ENCODE results near the gene LRFN4. TPM values are rescaled to one million over a fixed set of nuclear protein-coding genes. Genes with fewer than 3 reads are reported as not detected.

Gene LRFN4
- total and polyA plus RNA-seq, 2 of the 8 experiments (the other 6 are each of a cell fraction or from before 2014, with no cell fraction given): 49.8 to 64.3 TPM

- WGBS, 2 experiments (ENCODE audit: extremely low coverage in 1 of 2, insufficient coverage in 1 of 2, insufficient read length in 1 of 2, insufficient replicate concordance in 2 of 2, low coverage in 1 of 2, low lambda C conversion rate in 2 of 2, missing lambda C conversion rate in 1 of 2): 95% methylated on average over 16 of the region's 16 CpGs; no CpG with 5 or more reads in 1 of the 2 experiments
- H2BK12ac ChIP-seq (ENCODE audit: low read depth, low read length): no peak overlapping the region
- no peak for DNase-seq (ENCODE audit: low read depth in 1 of 2, low spot score in 2 of 2)
- CTCF ChIA-PET (ENCODE audit: partially characterized antibody): interaction anchor here (1.0 to 13.8 kb wide), 8 partner anchors 9 to 151 kb away, joined by 3 to 199 read pairs (median 4); partner anchors contain the start of gene RCE1
- no peak overlapping the region for H3K56ac ChIP-seq (replicated peaks; ENCODE audit: insufficient read length, low read depth, low read length)
- FAIRE-seq: no peak
- H4K8ac ChIP-seq (ENCODE audit: extremely low read depth, insufficient read depth, low read length): 0 out of 2 replicates have a peak overlapping the region, but pooled peaks have one; percentile 5
- no peak overlapping the region for H3K4ac ChIP-seq (replicated peaks; ENCODE audit: insufficient read length, low read depth, low read length)
- peaks cover 0 to 2% of the 10 kb centered on the region in 2 experiments for H4K20me1 ChIP-seq (replicated peaks in 1 of 2; ENCODE audit: control insufficient read depth in 1 of 2, insufficient read depth in 2 of 2, low read length in 2 of 2)
- no peak overlapping the region for H3K4me3 ChIP-seq (ENCODE audit: extremely low read depth in 1 of 4, insufficient read depth in 2 of 4, low read depth in 3 of 4, low read length in 4 of 4)
- no peak overlapping the region for H4K5ac ChIP-seq (ENCODE audit: insufficient read length, low read depth, low read length)
- H3K4me1 ChIP-seq (replicated peaks in 1 of 4; ENCODE audit: control insufficient read depth in 3 of 4, insufficient read depth in 4 of 4, low read length in 3 of 4): peaks cover 0 to 12% (median 2%) of the 10 kb centered on the region in 4 experiments; a peak in 5 of 7 replicates
- H2AFZ ChIP-seq (ENCODE audit: low read length): no peak overlapping the region
- H3K18ac ChIP-seq (ENCODE audit: extremely low read depth, low read length): no peak overlapping the region
- no peak overlapping the region for H2BK15ac ChIP-seq (ENCODE audit: low read length)
- H3K14ac ChIP-seq (ENCODE audit: insufficient read length): no peak overlapping the region
- H3K23me2 ChIP-seq (ENCODE audit: low read depth, low read length): no peaks in the 10 kb centered on the region
- H2BK20ac ChIP-seq (ENCODE audit: low read length): no peak overlapping the region
- H2BK5ac ChIP-seq (ENCODE audit: low read depth, low read length): no peak overlapping the region
- POLR2A ChIA-PET (ENCODE audit: partially characterized antibody): interaction anchor here (0.9 kb wide), 1 partner anchor 87 kb away, joined by 3 read pairs; no protein-coding TSS in a partner anchor
- no peak overlapping the region for H3K9ac ChIP-seq (replicated peaks in 1 of 4; ENCODE audit: extremely low read depth in 1 of 4, low read depth in 3 of 4, low read length in 3 of 4)
- no peak overlapping the region for H2AK5ac ChIP-seq (ENCODE audit: low read depth, low read length)
- H3K4me2 ChIP-seq (ENCODE audit: insufficient read depth in 1 of 2, low read depth in 2 of 2, low read length in 2 of 2): no peak overlapping the region
- H3K79me1 ChIP-seq (ENCODE audit: low read depth, low read length): no peaks in the 10 kb centered on the region
- H2BK120ac ChIP-seq (replicated peaks; ENCODE audit: low read depth, low read length): no peak overlapping the region
- no peak overlapping the region for H3K27ac ChIP-seq (ENCODE audit: low read depth, low read length)
- no peak overlapping the region for H3K23ac ChIP-seq (ENCODE audit: insufficient read length)
- no peaks in the 10 kb centered on the region for H3K9me3 ChIP-seq (ENCODE audit: insufficient read depth in 2 of 2, low read depth in 1 of 2, low read length in 1 of 2)
- H3K27me3 ChIP-seq (replicated peaks in 1 of 4; ENCODE audit: control insufficient read depth in 3 of 4, extremely low read depth in 1 of 4, insufficient read depth in 3 of 4, low read length in 3 of 4): no peaks in the 10 kb centered on the region
- no peaks in the 10 kb centered on the region for H3K79me2 ChIP-seq (ENCODE audit: control insufficient read depth in 1 of 2, insufficient read depth in 2 of 2, low read length in 2 of 2)
- H4K91ac ChIP-seq (replicated peaks; ENCODE audit: insufficient read length, low read length): no peak overlapping the region
- 0 out of 8 replicates have a peak, but pooled peaks cover 0 to 2% (median 0%) of the 10 kb centered on the region in 4 experiments for H3K36me3 ChIP-seq (ENCODE audit: control insufficient read depth in 2 of 4, insufficient read depth in 4 of 4, low read length in 3 of 4)
- TF ChIP-seq POLR2A (IDR thresholded peaks at IDR 0.05; ENCODE audit: control extremely low read depth in 1 of 2, low read depth in 2 of 2, low read length in 2 of 2) (no peak), MAFK (IDR thresholded peaks at IDR 0.05; ENCODE audit: low read depth, low read length) (no peak), SRF (IDR thresholded peaks at IDR 0.05; ENCODE audit: low read depth, low read length) (no peak), ATF3 (IDR thresholded peaks at IDR 0.05; ENCODE audit: insufficient read depth, low read depth, low read length) (no peak), CHD2 (IDR thresholded peaks at IDR 0.05; ENCODE audit: low read length) (no peak), PHF8 (conservative IDR thresholded peaks at IDR 0.05; ENCODE audit: low read depth, low read length) (no peak), TAF1 (IDR thresholded peaks at IDR 0.05; ENCODE audit: low read depth, low read length) (no peak), SUZ12 (IDR thresholded peaks at IDR 0.05; ENCODE audit: low read length) (no peak), TBP (IDR thresholded peaks at IDR 0.05; ENCODE audit: low read depth, low read length) (no peak), EP300 (IDR thresholded peaks at IDR 0.05; ENCODE audit: borderline replicate concordance in 1 of 2, low read depth in 2 of 2, low read length in 2 of 2) (no peak), NANOG (IDR thresholded peaks at IDR 0.05; ENCODE audit: insufficient read depth, low read depth, low read length, poor library complexity, severe bottlenecking) (no peak)
- TF ChIP-seq, protein P1, sequence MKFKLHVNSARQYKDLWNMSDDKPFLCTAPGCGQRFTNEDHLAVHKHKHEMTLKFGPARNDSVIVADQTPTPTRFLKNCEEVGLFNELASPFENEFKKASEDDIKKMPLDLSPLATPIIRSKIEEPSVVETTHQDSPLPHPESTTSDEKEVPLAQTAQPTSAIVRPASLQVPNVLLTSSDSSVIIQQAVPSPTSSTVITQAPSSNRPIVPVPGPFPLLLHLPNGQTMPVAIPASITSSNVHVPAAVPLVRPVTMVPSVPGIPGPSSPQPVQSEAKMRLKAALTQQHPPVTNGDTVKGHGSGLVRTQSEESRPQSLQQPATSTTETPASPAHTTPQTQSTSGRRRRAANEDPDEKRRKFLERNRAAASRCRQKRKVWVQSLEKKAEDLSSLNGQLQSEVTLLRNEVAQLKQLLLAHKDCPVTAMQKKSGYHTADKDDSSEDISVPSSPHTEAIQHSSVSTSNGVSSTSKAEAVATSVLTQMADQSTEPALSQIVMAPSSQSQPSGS (IDR thresholded peaks at IDR 0.05; ENCODE audit: low read length): no peak
These were observed 13.3 kb downstream of the LRFN4 start for GRCh38 chr11:66870131-66870530.

Measured in H1 (cell line).